Panc1 (cell line): Measurements from ENCODE around the gene TCP10L. TPM values are rescaled to one million over a fixed set of nuclear protein-coding genes. Genes with fewer than 3 reads are reported as not detected.
"Not testable (repeated sequence)": the region's sequence is repeated elsewhere in the genome, so short reads cannot be mapped to it uniquely, and the experiment has no call there.

Experiments
- ATAC-seq: fragments of 200-7000 bp; cut with Tn5 transposase; 2 replicates; pipeline ENCODE4 v1.9.1; 2020; ENCODE audit warnings: mild to moderate bottlenecking, moderate library complexity
- BruUV-seq: library from RNA; stranded (reverse); fragments of 400-500 nt; replicated peaks from 2 replicates; lab custom pipeline; 2021; lab: Mats Ljungman, UMichigan
- CTCF ChIA-PET: fragments of 300-600 bp; sonication (Branson Sonifier 250); formaldehyde crosslinking; loops from one replicate; lab custom pipeline; 2022; ENCODE audit warnings: antibody characterized with exemption; lab: Charles Lee
- POLR2A ChIA-PET: fragments of 300-600 bp; sonication (Branson Sonifier 250); formaldehyde crosslinking; loops from one replicate; lab custom pipeline; 2022; ENCODE audit warnings: antibody characterized with exemption; lab: Charles Lee
- DNase-seq: peaks from one replicate; pipeline ENCODE4 v3.0.0-alpha.2; 2010; ENCODE audit warnings: low read depth, low spot score
- H3K27ac ChIP-seq: 2 replicates; pipeline ENCODE4 v1.5.1; 2011; ENCODE audit warnings: mild to moderate bottlenecking, low read length, inconsistent platforms
- H3K27me3 ChIP-seq: fragments of 200-500 bp; sonication (Bioruptor generic); 2 replicates; pipeline ENCODE4 v1.6.0; 2014; ENCODE audit warnings: low read length, inconsistent platforms; ENCODE audit not compliant: control insufficient read depth, insufficient read depth
- H3K36me3 ChIP-seq: fragments of 200-500 bp; sonication (Bioruptor generic); 2 replicates; pipeline ENCODE4 v1.5.1; 2014; ENCODE audit warnings: inconsistent platforms, mild to moderate bottlenecking, low read length, moderate library complexity; ENCODE audit not compliant: control insufficient read depth, insufficient read depth
- H3K4me1 ChIP-seq: 2 replicates; pipeline ENCODE4 v1.5.1; 2011; ENCODE audit warnings: inconsistent platforms, mild to moderate bottlenecking, low read length, moderate library complexity; ENCODE audit not compliant: control insufficient read depth, insufficient read depth
- H3K4me3 ChIP-seq, 2 experiments: 2 replicates each; pipeline ENCODE4 v1.5.1; 2011 to 2012; ENCODE audit warnings: low read depth in 2 of 2, low read length in 2 of 2, mild to moderate bottlenecking in 2 of 2, inconsistent platforms in 1 of 2, moderate library complexity in 1 of 2
- H3K9me3 ChIP-seq: fragments of 200-500 bp; sonication (Bioruptor generic); 2 replicates; pipeline ENCODE4 v1.5.1; 2014; ENCODE audit warnings: low read depth, mild to moderate bottlenecking, inconsistent platforms, low read length, moderate library complexity; ENCODE audit not compliant: control insufficient read depth, insufficient read depth
- CTCF ChIP-seq: fragments of 450-650 bp; IDR thresholded peaks from 2 replicates; pipeline ENCODE4 v1.5.1; 2017; ENCODE audit warnings: mild to moderate bottlenecking
- POLR2AphosphoS5 ChIP-seq: IDR thresholded peaks from 2 replicates; pipeline ENCODE4 v1.6.1; 2012; ENCODE audit warnings: mild to moderate bottlenecking, low read depth, low read length, moderate library complexity
- REST ChIP-seq, 2 experiments: IDR thresholded peaks; 2 replicates each; pipeline ENCODE4 v1.6.1; 2011 to 2012; ENCODE audit warnings: low read depth in 2 of 2, control low read depth in 1 of 2, low read length in 1 of 2, mild to moderate bottlenecking in 1 of 2, moderate library complexity in 1 of 2; ENCODE audit not compliant: insufficient read depth in 1 of 2
- SIN3A ChIP-seq: IDR thresholded peaks from 2 replicates; pipeline ENCODE4 v1.6.1; 2012; ENCODE audit warnings: low read depth, mild to moderate bottlenecking, low read length, moderate library complexity, borderline replicate concordance; ENCODE audit not compliant: insufficient read depth
- TCF7L2 ChIP-seq: IDR thresholded peaks from 2 replicates; pipeline ENCODE4 v1.6.1; 2011; ENCODE audit warnings: mild to moderate bottlenecking, low read depth, low read length, inconsistent platforms
- in situ Hi-C: cut with HindIII; loops from 2 replicates; pipeline ENCODE4 v1.10.0; 2016; ENCODE audit warnings: low sequenced_read_pairs, low pct_unique_long_range_greater_than_20kb
- intact Hi-C: fragments of 100-400 bp; cut with micrococcal nuclease; formaldehyde crosslinking; loops from one replicate; pipeline ENCODE4 v1.10.0; 2022; ENCODE audit not compliant: unreplicated experiment
- total RNA-seq: library from RNA; stranded (reverse); gene quantifications from one replicate; pipeline ENCODE4 v1.2.1, GENCODE V29; 2021; ENCODE audit not compliant: unreplicated experiment

Gene TCP10L
- total RNA-seq, 1 experiment from 2014 or later, result 0.57 TPM

- Histone ChIP-seq H3K4me3 (no peak overlapping the region), H3K36me3 (no peaks in the 10 kb centered on the region), H3K4me1 (no peaks in the 10 kb centered on the region), H3K9me3 (no peaks in the 10 kb centered on the region), H3K27ac (no peak overlapping the region), H3K27me3 (no peaks in the 10 kb centered on the region)
- in situ Hi-C loops (no loop called here), intact Hi-C loops (no loop called here)
- no peak for ATAC-seq
- DNase-seq, result no peak
- TF ChIP-seq POLR2AphosphoS5 (no peak), SIN3A (no peak), REST (IDR thresholded peaks at IDR 0.05; ENCODE audit: insufficient read depth in 1 of 2, low read depth in 2 of 2, low read length in 1 of 2) (no peak), CTCF (no peak), TCF7L2 (no peak)
- ChIA-PET POLR2A (no interaction called here), CTCF (no interaction called here)
- BruUV-seq, result no TSS peak
Measured at GRCh38 chr21:32532636-32533035, 52.7 kb downstream of the TCP10L start.

GRCh38 chr21:32531561-32531960 lies 53.8 kb downstream of the TCP10L start:
- CTCF ChIA-PET, H3K9me3 ChIP-seq, H3K36me3 ChIP-seq, BruUV-seq, H3K27me3 ChIP-seq, H3K4me1 ChIP-seq, POLR2A ChIA-PET, DNase-seq, H3K4me3 ChIP-seq, H3K27ac ChIP-seq, ATAC-seq, intact Hi-C loops, in situ Hi-C loops: not testable (repeated sequence)

- in situ Hi-C loops, H3K27ac ChIP-seq, H3K4me1 ChIP-seq, H3K36me3 ChIP-seq, POLR2A ChIA-PET, ATAC-seq, CTCF ChIA-PET, intact Hi-C loops, H3K4me3 ChIP-seq, H3K27me3 ChIP-seq, H3K9me3 ChIP-seq, BruUV-seq, DNase-seq: not testable (repeated sequence)
Measured at GRCh38 chr21:32530809-32531208, 54.5 kb downstream of the TCP10L start.
